Kidney (tissue), 14 donors: ENCODE results near the gene OR4X1. TPM values are rescaled to one million over a fixed set of nuclear protein-coding genes. Genes with fewer than 3 reads are reported as not detected.

ENCODE experiments used
- DNase-seq, 5 donors: peaks; one replicate each; pipeline ENCODE4 v3.0.0-alpha.2; 2013 to 2020
- FAIRE-seq: peaks from 2 replicates; lab custom pipeline; 2012; peaks lifted over from hg19 to GRCh38; lab: Jason Lieb, UNC
- H3K27ac ChIP-seq, 2 donors: one replicate each; pipeline ENCODE4 v1.7.0; 2013; ENCODE audit warnings: low read depth in 2 of 2, low read length in 2 of 2, inconsistent platforms in 1 of 2
- H3K27me3 ChIP-seq: one replicate; pipeline ENCODE4 v1.7.1; 2013; ENCODE audit warnings: low read length, inconsistent platforms; ENCODE audit not compliant: control insufficient read depth, insufficient read depth
- H3K36me3 ChIP-seq, 3 donors: one replicate each; pipeline versions ENCODE4 v1.7.0 to v1.7.1; 2013; ENCODE audit warnings: low read length in 3 of 3, control low read depth in 1 of 3, inconsistent platforms in 1 of 3; ENCODE audit not compliant: insufficient read depth in 3 of 3, control insufficient read depth in 2 of 3
- H3K4me1 ChIP-seq, 3 donors: one replicate each; pipeline versions ENCODE4 v1.7.0 to v1.7.1; 2013; ENCODE audit warnings: low read length in 3 of 3, inconsistent platforms in 1 of 3, low read depth in 1 of 3; ENCODE audit not compliant: control insufficient read depth in 2 of 3, insufficient read depth in 2 of 3
- H3K4me3 ChIP-seq, 3 donors: one replicate each; pipeline versions ENCODE4 v1.7.0 to v1.8.1; 2013; ENCODE audit warnings: low read length in 3 of 3, control low read depth in 1 of 3, inconsistent platforms in 1 of 3
- H3K9ac ChIP-seq, 3 donors: one replicate each; pipeline versions ENCODE4 v1.7.0 to v1.7.1; 2013; ENCODE audit warnings: low read length in 3 of 3, control low read depth in 1 of 3, inconsistent platforms in 1 of 3
- H3K9me3 ChIP-seq, 3 donors: one replicate each; pipeline versions ENCODE4 v1.7.0 to v1.7.1; 2013; ENCODE audit warnings: low read length in 3 of 3, control low read depth in 1 of 3, inconsistent platforms in 1 of 3; ENCODE audit not compliant: control insufficient read depth in 2 of 3, insufficient read depth in 1 of 3
- intact Hi-C: fragments of 100-400 bp; cut with DNase I; formaldehyde crosslinking; loops from one replicate; pipeline ENCODE4 v1.11.1; 2022
- polyA plus RNA-seq: library from polyadenylated mRNA; stranded (reverse); fragments of 350-450 nt; fragmentation: Illumina TruSeq; extraction: RNeasy Lipid Tissue Mini Kit (QIAGEN cat#74804); gene quantifications from one replicate; pipeline ENCODE4 v1.2.3, GENCODE V29; 2014; ENCODE audit warnings: low read depth, low replicate concordance; ENCODE audit not compliant: insufficient read depth
- total RNA-seq: library from RNA; stranded (reverse); fragmentation: NEBNext Ultra II Directional; extraction: Animal tissue kit (Norgen Biotek cat#: 25700); gene quantifications from one replicate; pipeline ENCODE4 v1.2.1, GENCODE V29; 2021
- TF ChIP-seq, protein P1 (sequence below): IDR thresholded peaks from 3 replicates; pipeline ENCODE4 v1.5.1; 2012; ENCODE audit warnings: mild to moderate bottlenecking, moderate library complexity, borderline replicate concordance; ENCODE audit not compliant: insufficient read depth; ENCODE audit errors: extremely low read depth
- donor health status: control.
- donor health status: control.
- donor health status: control.
- donor health status: control.
- donor health status: control.
- donor health status: DM: yes; HTN: yes; CAD: no.
- donor health status: Normal renal cell carcinoma (clear cell type).

The OR4X1 gene
- total and polyA plus RNA-seq, 2 donors from 2014 or later: not detected

DNA sequence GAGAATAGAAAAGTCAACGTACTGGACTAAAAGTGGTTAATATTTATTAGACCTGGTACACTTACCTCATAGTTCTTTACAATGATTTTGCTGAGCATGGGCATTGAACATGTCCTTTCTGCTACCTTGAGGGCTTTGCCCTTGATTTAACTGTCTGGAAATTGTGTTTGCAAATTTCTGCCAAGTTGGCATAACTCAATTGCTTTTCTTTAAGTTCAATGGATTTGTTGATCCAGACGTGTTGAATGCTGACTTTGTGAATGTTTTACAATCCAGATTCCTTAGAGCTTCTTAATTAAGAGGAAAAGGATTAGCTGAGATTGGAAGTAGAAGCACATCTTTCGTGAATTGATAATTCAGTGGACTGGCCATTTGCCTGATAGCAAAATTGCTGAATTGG, 25.9 kb upstream of the OR4X1 start:
- Histone ChIP-seq H3K4me1 (peaks cover 0 to 2% (median 0%) of the 10 kb centered on the region in 3 donors), H3K9me3 (no peaks in the 10 kb centered on the region), H3K27ac (no peak overlapping the region), H3K27me3 (no peaks in the 10 kb centered on the region), H3K9ac (no peak overlapping the region), H3K36me3 (no peaks in the 10 kb centered on the region), H3K4me3 (no peak overlapping the region)
- FAIRE-seq: no peak
- TF ChIP-seq, protein P1, sequence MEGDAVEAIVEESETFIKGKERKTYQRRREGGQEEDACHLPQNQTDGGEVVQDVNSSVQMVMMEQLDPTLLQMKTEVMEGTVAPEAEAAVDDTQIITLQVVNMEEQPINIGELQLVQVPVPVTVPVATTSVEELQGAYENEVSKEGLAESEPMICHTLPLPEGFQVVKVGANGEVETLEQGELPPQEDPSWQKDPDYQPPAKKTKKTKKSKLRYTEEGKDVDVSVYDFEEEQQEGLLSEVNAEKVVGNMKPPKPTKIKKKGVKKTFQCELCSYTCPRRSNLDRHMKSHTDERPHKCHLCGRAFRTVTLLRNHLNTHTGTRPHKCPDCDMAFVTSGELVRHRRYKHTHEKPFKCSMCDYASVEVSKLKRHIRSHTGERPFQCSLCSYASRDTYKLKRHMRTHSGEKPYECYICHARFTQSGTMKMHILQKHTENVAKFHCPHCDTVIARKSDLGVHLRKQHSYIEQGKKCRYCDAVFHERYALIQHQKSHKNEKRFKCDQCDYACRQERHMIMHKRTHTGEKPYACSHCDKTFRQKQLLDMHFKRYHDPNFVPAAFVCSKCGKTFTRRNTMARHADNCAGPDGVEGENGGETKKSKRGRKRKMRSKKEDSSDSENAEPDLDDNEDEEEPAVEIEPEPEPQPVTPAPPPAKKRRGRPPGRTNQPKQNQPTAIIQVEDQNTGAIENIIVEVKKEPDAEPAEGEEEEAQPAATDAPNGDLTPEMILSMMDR: no peak
- DNase-seq: peak in 1 of 5 donors; percentile 3
- intact Hi-C loops: no loop called here

DNA sequence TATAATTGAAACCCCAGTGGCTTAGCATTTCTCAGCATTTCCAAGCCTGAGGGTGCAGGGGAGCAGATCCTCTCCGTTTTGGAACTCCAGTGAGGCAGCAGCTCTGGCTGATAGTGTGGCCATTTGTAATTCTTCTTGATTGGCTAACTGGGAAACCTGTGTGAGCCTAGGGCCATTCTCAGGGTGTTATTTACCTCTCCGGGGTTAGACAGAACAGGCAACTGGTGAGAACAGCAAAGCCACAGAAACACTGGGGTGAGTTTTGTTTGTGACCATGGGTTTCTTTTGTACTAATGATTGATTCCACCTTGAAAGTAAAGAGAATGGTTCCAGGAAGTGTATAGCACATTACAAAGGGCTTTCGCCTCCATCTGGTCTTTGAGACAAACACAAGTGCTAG, 21.2 kb upstream of the OR4X1 start:
- Histone ChIP-seq H3K4me1 (no peaks in the 10 kb centered on the region), H3K27ac (no peak overlapping the region), H3K36me3 (no peaks in the 10 kb centered on the region), H3K27me3 (no peaks in the 10 kb centered on the region), H3K9ac (no peak overlapping the region), H3K9me3 (peaks cover 0 to 3% (median 0%) of the 10 kb centered on the region in 3 donors), H3K4me3 (no peak overlapping the region)
- intact Hi-C loops: no loop called here
- FAIRE-seq: no peak
- no peak for DNase-seq
- TF ChIP-seq, protein P1: no peak

DNA sequence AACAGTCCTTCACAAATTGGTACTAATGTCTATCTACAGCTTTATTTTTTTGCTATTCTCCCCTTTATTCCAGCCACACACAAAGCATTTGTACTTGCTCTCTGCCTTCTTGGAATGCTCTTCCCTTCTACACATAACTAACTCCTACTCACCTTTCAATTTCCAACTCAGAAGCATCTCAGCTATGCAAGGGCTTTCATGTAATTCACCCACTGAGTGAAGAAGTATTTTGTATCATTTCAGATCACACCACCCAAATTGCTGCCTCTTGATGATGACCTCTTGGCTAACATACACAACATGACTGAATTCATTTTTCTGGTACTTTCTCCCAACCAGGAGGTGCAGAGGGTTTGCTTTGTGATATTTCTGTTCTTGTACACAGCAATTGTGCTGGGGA, 18.9 kb upstream of the OR4X1 start, which contains the start of gene OR4X2:
OR4X2 (plus strand) TSS at position 301 of the 400 bp plus-strand sequence; CDS start at position 301, 0 bp downstream.
- TF ChIP-seq, protein P1: no peak
- intact Hi-C loops: no loop called here

DNA sequence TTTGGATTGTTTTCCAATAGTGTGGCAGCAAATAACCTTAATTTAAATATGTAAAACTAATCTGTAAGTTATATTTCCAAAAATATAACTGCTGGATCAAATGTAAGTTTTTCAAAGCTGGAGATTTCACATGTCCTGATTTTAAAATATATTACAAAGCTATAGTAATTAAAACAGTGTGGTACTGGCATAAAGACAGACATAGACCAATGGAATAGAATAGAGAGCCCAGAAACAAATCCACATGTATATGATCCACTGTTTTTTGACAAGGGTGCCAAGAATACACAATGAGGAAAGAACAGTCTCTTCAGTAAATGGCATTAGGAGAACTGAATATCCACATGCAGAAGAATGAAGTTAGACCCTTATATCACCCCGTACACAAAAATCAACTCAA, 14.8 kb upstream of the OR4X1 start:
- Histone ChIP-seq H3K27ac (no peak overlapping the region), H3K9ac (no peak overlapping the region), H3K36me3 (no peaks in the 10 kb centered on the region), H3K9me3 (peaks cover 0 to 24% (median 3%) of the 10 kb centered on the region in 3 donors), H3K4me3 (no peak overlapping the region), H3K27me3 (no peaks in the 10 kb centered on the region), H3K4me1 (no peaks in the 10 kb centered on the region)
- TF ChIP-seq, protein P1: no peak
- DNase-seq (no peak), FAIRE-seq (no peak)
- intact Hi-C loops: no loop called here

More for the DNA sequence above, 18.9 kb upstream of the OR4X1 start, which contains the start of gene OR4X2:
- Histone ChIP-seq H3K4me1 (no peaks in the 10 kb centered on the region), H3K36me3 (no peaks in the 10 kb centered on the region), H3K9me3 (peaks cover 0 to 13% (median 3%) of the 10 kb centered on the region in 3 donors), H3K27me3 (no peaks in the 10 kb centered on the region), H3K27ac (no peak within 1 kb of the TSS), H3K9ac (no peak within 1 kb of the TSS), H3K4me3 (no peak within 1 kb of the TSS)
- DNase-seq (no peak), FAIRE-seq (no peak)
